WTC11 (cell line): ENCODE results near the gene TNN. TPM values are rescaled to one million over a fixed set of nuclear protein-coding genes. Genes with fewer than 3 reads are reported as not detected.

Experiments
- ATAC-seq: fragments of 200-7000 bp; cut with Tn5 transposase; 2 replicates; pipeline ENCODE4 v1.10.0; 2021; ENCODE audit warnings: mild to moderate bottlenecking, moderate library complexity
- CTCF ChIA-PET: fragments of 300-600 bp; sonication (Branson Sonifier 250); formaldehyde crosslinking; loops from one replicate; lab custom pipeline; 2021; ENCODE audit warnings: antibody characterized with exemption; lab: Charles Lee
- POLR2A ChIA-PET: fragments of 350-600 bp; sonication (Branson Sonifier 250); formaldehyde crosslinking; loops from one replicate; lab custom pipeline; 2021; ENCODE audit warnings: antibody characterized with exemption; lab: Charles Lee
- DNase-seq: peaks from one replicate; pipeline ENCODE4 v3.0.0; 2021; ENCODE audit warnings: low spot score
- H3K27ac Mint-ChIP-seq: 2 replicates; pipeline ENCODE4 v1.8.0; 2021; ENCODE audit warnings: mixed read lengths
- H3K27me3 Mint-ChIP-seq: 2 replicates; pipeline ENCODE4 v1.8.0; 2021; ENCODE audit warnings: low read depth, mild to moderate bottlenecking, moderate library complexity, mixed read lengths
- H3K36me3 Mint-ChIP-seq: 2 replicates; pipeline ENCODE4 v1.8.0; 2021; ENCODE audit warnings: mixed read lengths
- H3K4me1 Mint-ChIP-seq: 2 replicates; pipeline ENCODE4 v1.8.0; 2022; ENCODE audit warnings: mixed read lengths
- H3K4me3 Mint-ChIP-seq: 2 replicates; pipeline ENCODE4 v1.8.0; 2021; ENCODE audit warnings: mild to moderate bottlenecking, moderate library complexity, mixed read lengths
- H3K9me3 Mint-ChIP-seq: 2 replicates; pipeline ENCODE4 v1.8.0; 2021; ENCODE audit warnings: mixed read lengths
- AR ChIP-seq: fragments of 250-450 bp; sonication (Bioruptor Pico); IDR thresholded peaks from 2 replicates; pipeline ENCODE4 v1.9.0; 2021; ENCODE audit warnings: mild to moderate bottlenecking
- ATF1 ChIP-seq: sonication (generic); formaldehyde crosslinking; IDR thresholded peaks from 2 replicates; pipeline ENCODE4 v1.8.1; 2023; ENCODE audit warnings: mild to moderate bottlenecking, moderate library complexity, missing genetic modification reagents
- CTCF ChIP-seq: fragments of 200-600 bp; IDR thresholded peaks from 2 replicates; pipeline ENCODE4 v1.8.0; 2022; ENCODE audit warnings: antibody characterized with exemption
- JUN ChIP-seq: sonication (generic); formaldehyde crosslinking; IDR thresholded peaks from 2 replicates; pipeline ENCODE4 v1.8.0; 2023; ENCODE audit warnings: mild to moderate bottlenecking, missing genetic modification reagents
- PRDM15 ChIP-seq: sonication (generic); formaldehyde crosslinking; IDR thresholded peaks from 2 replicates; pipeline ENCODE4 v1.8.0; 2022; ENCODE audit warnings: missing genetic modification reagents
- PREB ChIP-seq: sonication (generic); formaldehyde crosslinking; IDR thresholded peaks from 2 replicates; pipeline ENCODE4 v1.8.1; 2022; ENCODE audit warnings: mild to moderate bottlenecking, missing genetic modification reagents, moderate library complexity, borderline replicate concordance
- PRRX2 ChIP-seq: fragments of 250-450 bp; sonication (Bioruptor Pico); IDR thresholded peaks from 2 replicates; pipeline ENCODE4 v1.8.0; 2021; ENCODE audit warnings: mild to moderate bottlenecking
- SMAD3 ChIP-seq: sonication (generic); formaldehyde crosslinking; IDR thresholded peaks from 2 replicates; pipeline ENCODE4 v1.8.0; 2022; ENCODE audit warnings: missing genetic modification reagents, mild to moderate bottlenecking, borderline replicate concordance
- STAT6 ChIP-seq: sonication (generic); formaldehyde crosslinking; conservative IDR thresholded peaks from 2 replicates; pipeline ENCODE4 v1.8.1; 2023; ENCODE audit warnings: mild to moderate bottlenecking, low read depth, missing genetic modification reagents, moderate library complexity
- TCF7 ChIP-seq: sonication (generic); formaldehyde crosslinking; IDR thresholded peaks from 2 replicates; pipeline ENCODE4 v1.8.0; 2022; ENCODE audit warnings: mild to moderate bottlenecking, low read depth, missing genetic modification reagents, moderate library complexity
- ZNF423 ChIP-seq: fragments of 250-450 bp; sonication (Bioruptor Pico); IDR thresholded peaks from 2 replicates; pipeline ENCODE4 v2.1.2; 2022; ENCODE audit warnings: mild to moderate bottlenecking, moderate library complexity
- ZNF512 ChIP-seq: sonication (generic); formaldehyde crosslinking; IDR thresholded peaks from 2 replicates; pipeline ENCODE4 v1.8.1; 2022; ENCODE audit warnings: missing genetic modification reagents, borderline replicate concordance
- total RNA-seq: library from RNA; stranded (reverse); gene quantifications from 3 replicates; pipeline ENCODE4 v1.2.3, GENCODE V29; 2021
- TF ChIP-seq, protein P1 (sequence below): fragments of 250-450 bp; sonication (Bioruptor Pico); IDR thresholded peaks from 2 replicates; pipeline ENCODE4 v1.9.0; 2021; ENCODE audit warnings: mild to moderate bottlenecking, borderline replicate concordance
- TF ChIP-seq, protein P2 (sequence below): sonication (generic); formaldehyde crosslinking; IDR thresholded peaks from 2 replicates; pipeline ENCODE4 v1.8.1; 2023; ENCODE audit warnings: mild to moderate bottlenecking, missing genetic modification reagents

TNN gene
- total RNA-seq, 1 experiment from 2014 or later: 0.44 TPM

GRCh38 chr1:175185903-175186302, 118.3 kb downstream of the TNN start (continued):
- TF ChIP-seq STAT6 (CRISPR knock-in tag): no peak
- TF ChIP-seq PRDM15 (CRISPR knock-in tag): no peak
- no peak for TF ChIP-seq ZNF512
- TF ChIP-seq ATF1 (CRISPR knock-in tag): no peak
- TF ChIP-seq, protein P1, sequence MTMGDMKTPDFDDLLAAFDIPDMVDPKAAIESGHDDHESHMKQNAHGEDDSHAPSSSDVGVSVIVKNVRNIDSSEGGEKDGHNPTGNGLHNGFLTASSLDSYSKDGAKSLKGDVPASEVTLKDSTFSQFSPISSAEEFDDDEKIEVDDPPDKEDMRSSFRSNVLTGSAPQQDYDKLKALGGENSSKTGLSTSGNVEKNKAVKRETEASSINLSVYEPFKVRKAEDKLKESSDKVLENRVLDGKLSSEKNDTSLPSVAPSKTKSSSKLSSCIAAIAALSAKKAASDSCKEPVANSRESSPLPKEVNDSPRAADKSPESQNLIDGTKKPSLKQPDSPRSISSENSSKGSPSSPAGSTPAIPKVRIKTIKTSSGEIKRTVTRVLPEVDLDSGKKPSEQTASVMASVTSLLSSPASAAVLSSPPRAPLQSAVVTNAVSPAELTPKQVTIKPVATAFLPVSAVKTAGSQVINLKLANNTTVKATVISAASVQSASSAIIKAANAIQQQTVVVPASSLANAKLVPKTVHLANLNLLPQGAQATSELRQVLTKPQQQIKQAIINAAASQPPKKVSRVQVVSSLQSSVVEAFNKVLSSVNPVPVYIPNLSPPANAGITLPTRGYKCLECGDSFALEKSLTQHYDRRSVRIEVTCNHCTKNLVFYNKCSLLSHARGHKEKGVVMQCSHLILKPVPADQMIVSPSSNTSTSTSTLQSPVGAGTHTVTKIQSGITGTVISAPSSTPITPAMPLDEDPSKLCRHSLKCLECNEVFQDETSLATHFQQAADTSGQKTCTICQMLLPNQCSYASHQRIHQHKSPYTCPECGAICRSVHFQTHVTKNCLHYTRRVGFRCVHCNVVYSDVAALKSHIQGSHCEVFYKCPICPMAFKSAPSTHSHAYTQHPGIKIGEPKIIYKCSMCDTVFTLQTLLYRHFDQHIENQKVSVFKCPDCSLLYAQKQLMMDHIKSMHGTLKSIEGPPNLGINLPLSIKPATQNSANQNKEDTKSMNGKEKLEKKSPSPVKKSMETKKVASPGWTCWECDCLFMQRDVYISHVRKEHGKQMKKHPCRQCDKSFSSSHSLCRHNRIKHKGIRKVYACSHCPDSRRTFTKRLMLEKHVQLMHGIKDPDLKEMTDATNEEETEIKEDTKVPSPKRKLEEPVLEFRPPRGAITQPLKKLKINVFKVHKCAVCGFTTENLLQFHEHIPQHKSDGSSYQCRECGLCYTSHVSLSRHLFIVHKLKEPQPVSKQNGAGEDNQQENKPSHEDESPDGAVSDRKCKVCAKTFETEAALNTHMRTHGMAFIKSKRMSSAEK (CRISPR knock-in tag): no peak
- no peak for TF ChIP-seq JUN (CRISPR knock-in tag)
- TF ChIP-seq TCF7 (CRISPR knock-in tag): no peak
- no peak for TF ChIP-seq ZNF423
- TF ChIP-seq SMAD3: no peak

- no peak overlapping the region for H3K4me3 Mint-ChIP-seq
- ChIA-PET POLR2A (no interaction called here), CTCF (interaction anchor here (0.9 to 1.9 kb wide), 3 partner anchors 32 to 35 kb away, joined by 3 to 5 read pairs (median 3); no protein-coding TSS in a partner anchor)
- H3K9me3 Mint-ChIP-seq: no peaks in the 10 kb centered on the region
- no peak for ATAC-seq
- H3K4me1 Mint-ChIP-seq: peaks cover 29% of the 10 kb centered on the region
- no peak for DNase-seq
- no peak overlapping the region for H3K27ac Mint-ChIP-seq
- H3K36me3 Mint-ChIP-seq: no peaks in the 10 kb centered on the region
- H3K27me3 Mint-ChIP-seq: peaks cover 3% of the 10 kb centered on the region; the same call in 1 of the 2 replicates
- no peak for TF ChIP-seq PRRX2 (CRISPR knock-in tag)
- TF ChIP-seq, protein P2, sequence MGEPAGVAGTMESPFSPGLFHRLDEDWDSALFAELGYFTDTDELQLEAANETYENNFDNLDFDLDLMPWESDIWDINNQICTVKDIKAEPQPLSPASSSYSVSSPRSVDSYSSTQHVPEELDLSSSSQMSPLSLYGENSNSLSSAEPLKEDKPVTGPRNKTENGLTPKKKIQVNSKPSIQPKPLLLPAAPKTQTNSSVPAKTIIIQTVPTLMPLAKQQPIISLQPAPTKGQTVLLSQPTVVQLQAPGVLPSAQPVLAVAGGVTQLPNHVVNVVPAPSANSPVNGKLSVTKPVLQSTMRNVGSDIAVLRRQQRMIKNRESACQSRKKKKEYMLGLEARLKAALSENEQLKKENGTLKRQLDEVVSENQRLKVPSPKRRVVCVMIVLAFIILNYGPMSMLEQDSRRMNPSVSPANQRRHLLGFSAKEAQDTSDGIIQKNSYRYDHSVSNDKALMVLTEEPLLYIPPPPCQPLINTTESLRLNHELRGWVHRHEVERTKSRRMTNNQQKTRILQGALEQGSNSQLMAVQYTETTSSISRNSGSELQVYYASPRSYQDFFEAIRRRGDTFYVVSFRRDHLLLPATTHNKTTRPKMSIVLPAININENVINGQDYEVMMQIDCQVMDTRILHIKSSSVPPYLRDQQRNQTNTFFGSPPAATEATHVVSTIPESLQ (CRISPR knock-in tag): no peak
- TF ChIP-seq TCF7 (CRISPR knock-in tag): no peak
- TF ChIP-seq PREB: no peak
- no peak for TF ChIP-seq CTCF
- TF ChIP-seq AR (CRISPR knock-in tag): no peak
Measured at GRCh38 chr1:175186433-175187160, 119.0 kb downstream of the TNN start.
